HG02943 (cell line): ENCODE results near the gene PCED1B.

Experiments
- ATAC-seq: cut with Tn5 transposase; IDR thresholded peaks from one replicate; pipeline ENCODE4 v1.9.1; 2021; ENCODE audit warnings: mild to moderate bottlenecking, low read depth, moderate library complexity; ENCODE audit not compliant: unreplicated experiment

The PCED1B gene

GRCh38 chr12:47223848-47224213, 144.4 kb downstream of the PCED1B start:
- ATAC-seq, result no peak

- no peak for ATAC-seq
Measured at GRCh38 chr12:47224563-47225133, 145.2 kb downstream of the PCED1B start.

GRCh38 chr12:47225356-47225755, 145.9 kb downstream of the PCED1B start:
- no peak for ATAC-seq

- no peak for ATAC-seq
Measured at GRCh38 chr12:47226199-47226598, 146.8 kb downstream of the PCED1B start.

GRCh38 chr12:47228802-47229201, 149.4 kb downstream of the PCED1B start:
- no peak for ATAC-seq

GRCh38 chr12:47231456-47231855, 152.0 kb downstream of the PCED1B start:
- no peak for ATAC-seq

- no peak for ATAC-seq
Measured at GRCh38 chr12:47234576-47235141, 155.2 kb downstream of the PCED1B start.

GRCh38 chr12:47235258-47236040, 156.0 kb downstream of the PCED1B start:
- ATAC-seq, result no peak

GRCh38 chr12:47236109-47236714, 156.8 kb downstream of the PCED1B start:
- no peak for ATAC-seq

- no peak for ATAC-seq
Measured at GRCh38 chr12:47237751-47238211, 158.4 kb downstream of the PCED1B start.

GRCh38 chr12:47238669-47239114, 159.3 kb downstream of the PCED1B start:
- ATAC-seq, result no peak

- ATAC-seq, result no peak
Measured at GRCh38 chr12:47242426-47242825, 163.0 kb downstream of the PCED1B start.

- ATAC-seq, result no peak
Measured at GRCh38 chr12:47244835-47245234, 165.4 kb downstream of the PCED1B start.

- ATAC-seq, result no peak
Measured at GRCh38 chr12:47245623-47246022, 166.2 kb downstream of the PCED1B start.

GRCh38 chr12:47247418-47247817, 168.0 kb downstream of the PCED1B start:
- no peak for ATAC-seq

- ATAC-seq, result no peak
Measured at GRCh38 chr12:47249082-47249481, 169.7 kb downstream of the PCED1B start.

GRCh38 chr12:47249719-47250357, 170.4 kb downstream of the PCED1B start:
- no peak for ATAC-seq

GRCh38 chr12:47251919-47252318, 172.5 kb downstream of the PCED1B start:
- no peak for ATAC-seq

GRCh38 chr12:47264951-47265350, 185.5 kb downstream of the PCED1B start:
- no peak for ATAC-seq

GRCh38 chr12:47265391-47265790, 186.0 kb downstream of the PCED1B start:
- ATAC-seq, result no peak

- no peak for ATAC-seq
Measured at GRCh38 chr12:47267571-47267970, 188.2 kb downstream of the PCED1B start.
